ENCODE results near the gene LKAAEAR1.

Gene LKAAEAR1

GRCh38 chr20:64078934-64079272 lies 5.3 kb downstream of the LKAAEAR1 start:
- no peak for DNase-seq (ENCODE audit: low read depth)

GRCh38 chr20:64077876-64078551 lies 6.2 kb downstream of the LKAAEAR1 start:
- no peak for DNase-seq (ENCODE audit: low read depth)

- DNase-seq (ENCODE audit: low read depth): no peak
Observed at GRCh38 chr20:64077541-64077875, 6.7 kb downstream of the LKAAEAR1 start.

GRCh38 chr20:64077094-64077493 lies 7.1 kb downstream of the LKAAEAR1 start:
- DNase-seq (ENCODE audit: low read depth): no peak

- DNase-seq (ENCODE audit: low read depth): no peak
Observed at GRCh38 chr20:64076061-64076997, 7.9 kb downstream of the LKAAEAR1 start.

GRCh38 chr20:64075556-64075955 lies 8.6 kb downstream of the LKAAEAR1 start:
- DNase-seq (ENCODE audit: low read depth): no peak

- no peak for DNase-seq (ENCODE audit: low read depth)
Observed at GRCh38 chr20:64074963-64075362, 9.2 kb downstream of the LKAAEAR1 start.

GRCh38 chr20:64074184-64074789 lies 9.9 kb downstream of the LKAAEAR1 start:
- no peak for DNase-seq (ENCODE audit: low read depth)

- DNase-seq (ENCODE audit: low read depth): no peak
Observed at GRCh38 chr20:64073476-64074183, 10.6 kb downstream of the LKAAEAR1 start.

- DNase-seq (ENCODE audit: low read depth): no peak
Observed at GRCh38 chr20:64072498-64073063, 11.6 kb downstream of the LKAAEAR1 start.

GRCh38 chr20:64071341-64072332 lies 12.6 kb downstream of the LKAAEAR1 start:
- no peak for DNase-seq (ENCODE audit: low read depth)

- DNase-seq (ENCODE audit: low read depth): no peak
Observed at GRCh38 chr20:64070244-64070993, 13.8 kb downstream of the LKAAEAR1 start.

GRCh38 chr20:64069614-64070243 lies 14.5 kb downstream of the LKAAEAR1 start:
- DNase-seq (ENCODE audit: low read depth): no peak

GRCh38 chr20:64069209-64069613 lies 15.0 kb downstream of the LKAAEAR1 start:
- no peak for DNase-seq (ENCODE audit: low read depth)

- DNase-seq (ENCODE audit: low read depth): no peak
Observed at GRCh38 chr20:64068386-64069208, 15.6 kb downstream of the LKAAEAR1 start.

GRCh38 chr20:64067733-64068307 lies 16.4 kb downstream of the LKAAEAR1 start:
- DNase-seq (ENCODE audit: low read depth): no peak

- no peak for DNase-seq (ENCODE audit: low read depth)
Observed at GRCh38 chr20:64067005-64067632, 17.1 kb downstream of the LKAAEAR1 start.

- no peak for DNase-seq (ENCODE audit: low read depth)
Observed at GRCh38 chr20:64065974-64066343, 18.2 kb downstream of the LKAAEAR1 start.

All from stimulated activated CD8-positive, alpha-beta memory T cell treated with anti-CD3 and anti-CD28 coated beads, Interleukin-15, amount 100 ng/mL, for 24 hours (primary cell).